Measurements from ENCODE around the gene FARS2. TPM values are rescaled to one million over a fixed set of nuclear protein-coding genes. Genes with fewer than 3 reads are reported as not detected.

Gene FARS2
- total and polyA plus RNA-seq, 2 donors (not counting 1 experiment from before 2014, with no cell fraction given): 11.0 to 18.5 TPM

GRCh38 chr6:5439749-5440148 lies 178.4 kb downstream of the FARS2 start:
- H3K27me3 ChIP-seq (ENCODE audit: control insufficient read depth, insufficient read depth, low read length): no peaks in the 10 kb centered on the region
- no peaks in the 10 kb centered on the region for H4K20me1 ChIP-seq (ENCODE audit: control insufficient read depth, extremely low read depth, insufficient read depth, low read length)
- H3K9me3 ChIP-seq (ENCODE audit: control insufficient read depth, insufficient read depth, low read depth, low read length): no peaks in the 10 kb centered on the region
- no peaks in the 10 kb centered on the region for H3K4me1 ChIP-seq (ENCODE audit: control insufficient read depth, extremely low read depth, insufficient read depth, low read length)
- no peaks in the 10 kb centered on the region for H3K79me2 ChIP-seq (ENCODE audit: control insufficient read depth, insufficient read depth, low read length)
- no peak overlapping the region for H3K9ac ChIP-seq (ENCODE audit: insufficient read depth, low read length)
- TF ChIP-seq, protein P1, sequence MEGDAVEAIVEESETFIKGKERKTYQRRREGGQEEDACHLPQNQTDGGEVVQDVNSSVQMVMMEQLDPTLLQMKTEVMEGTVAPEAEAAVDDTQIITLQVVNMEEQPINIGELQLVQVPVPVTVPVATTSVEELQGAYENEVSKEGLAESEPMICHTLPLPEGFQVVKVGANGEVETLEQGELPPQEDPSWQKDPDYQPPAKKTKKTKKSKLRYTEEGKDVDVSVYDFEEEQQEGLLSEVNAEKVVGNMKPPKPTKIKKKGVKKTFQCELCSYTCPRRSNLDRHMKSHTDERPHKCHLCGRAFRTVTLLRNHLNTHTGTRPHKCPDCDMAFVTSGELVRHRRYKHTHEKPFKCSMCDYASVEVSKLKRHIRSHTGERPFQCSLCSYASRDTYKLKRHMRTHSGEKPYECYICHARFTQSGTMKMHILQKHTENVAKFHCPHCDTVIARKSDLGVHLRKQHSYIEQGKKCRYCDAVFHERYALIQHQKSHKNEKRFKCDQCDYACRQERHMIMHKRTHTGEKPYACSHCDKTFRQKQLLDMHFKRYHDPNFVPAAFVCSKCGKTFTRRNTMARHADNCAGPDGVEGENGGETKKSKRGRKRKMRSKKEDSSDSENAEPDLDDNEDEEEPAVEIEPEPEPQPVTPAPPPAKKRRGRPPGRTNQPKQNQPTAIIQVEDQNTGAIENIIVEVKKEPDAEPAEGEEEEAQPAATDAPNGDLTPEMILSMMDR (conservative IDR thresholded peaks at IDR 0.05 in 1 of 2, IDR thresholded peaks at IDR 0.05 in 1 of 2; ENCODE audit: low read depth in 1 of 2, low read length in 2 of 2): no peak
- TF ChIP-seq EZH2 (IDR thresholded peaks at IDR 0.05; ENCODE audit: low read length, missing control alignments): no peak
- no peaks in the 10 kb centered on the region for H3K36me3 ChIP-seq (ENCODE audit: control insufficient read depth, insufficient read depth, low read length)
- H3K4me2 ChIP-seq (ENCODE audit: extremely low read depth, insufficient read depth, low read length): no peak overlapping the region
- peak in 1 of 2 donors; percentile 9 for DNase-seq (ENCODE audit: low read depth in 2 of 2)
- no peak overlapping the region for H3K4me3 ChIP-seq (replicated peaks in 1 of 4; ENCODE audit: control extremely low read depth in 1 of 4, insufficient read depth in 1 of 4, low read depth in 3 of 4, low read length in 4 of 4)
- no peak overlapping the region for H2AFZ ChIP-seq (ENCODE audit: low read length)
- no peak overlapping the region for H3K27ac ChIP-seq (ENCODE audit: insufficient read depth, low read length)

DNA sequence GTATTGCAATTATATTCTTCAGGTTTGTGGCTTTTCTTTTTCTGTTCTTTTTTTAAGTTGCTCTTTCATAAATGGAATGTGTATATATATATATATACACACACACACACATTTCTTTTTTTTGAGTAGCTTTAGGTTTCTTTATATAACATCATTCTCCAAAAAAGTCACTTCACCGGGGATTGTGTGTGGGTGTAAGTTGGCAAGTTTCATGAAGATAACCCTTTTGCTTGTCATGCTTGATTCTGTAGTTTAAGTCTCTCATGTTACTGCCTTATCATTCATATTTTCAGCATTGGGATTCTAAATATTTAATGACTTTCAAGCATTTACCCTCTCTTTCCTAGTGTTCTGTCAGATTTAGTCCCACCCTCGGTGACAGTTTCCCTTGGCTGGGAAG lies 181.0 kb downstream of the FARS2 start:
- Histone ChIP-seq H2AFZ (ENCODE audit: low read length) (no peak overlapping the region), H3K4me1 (ENCODE audit: control insufficient read depth, extremely low read depth, insufficient read depth, low read length) (no peaks in the 10 kb centered on the region), H3K79me2 (ENCODE audit: control insufficient read depth, insufficient read depth, low read length) (no peaks in the 10 kb centered on the region), H3K4me2 (ENCODE audit: extremely low read depth, insufficient read depth, low read length) (no peak overlapping the region), H3K36me3 (ENCODE audit: control insufficient read depth, insufficient read depth, low read length) (no peaks in the 10 kb centered on the region), H3K9ac (ENCODE audit: insufficient read depth, low read length) (no peak overlapping the region), H3K27ac (ENCODE audit: insufficient read depth, low read length) (no peak overlapping the region), H3K9me3 (ENCODE audit: control insufficient read depth, insufficient read depth, low read depth, low read length) (no peaks in the 10 kb centered on the region), H3K4me3 (replicated peaks in 1 of 4; ENCODE audit: control extremely low read depth in 1 of 4, insufficient read depth in 1 of 4, low read depth in 3 of 4, low read length in 4 of 4) (no peak overlapping the region), H4K20me1 (ENCODE audit: control insufficient read depth, extremely low read depth, insufficient read depth, low read length) (no peaks in the 10 kb centered on the region), H3K27me3 (ENCODE audit: control insufficient read depth, insufficient read depth, low read length) (no peaks in the 10 kb centered on the region)
- TF ChIP-seq, protein P1 (conservative IDR thresholded peaks at IDR 0.05 in 1 of 2, IDR thresholded peaks at IDR 0.05 in 1 of 2; ENCODE audit: low read depth in 1 of 2, low read length in 2 of 2): no peak
- no peak for TF ChIP-seq EZH2 (IDR thresholded peaks at IDR 0.05; ENCODE audit: low read length, missing control alignments)
- DNase-seq (ENCODE audit: low read depth in 2 of 2): no peak

DNA sequence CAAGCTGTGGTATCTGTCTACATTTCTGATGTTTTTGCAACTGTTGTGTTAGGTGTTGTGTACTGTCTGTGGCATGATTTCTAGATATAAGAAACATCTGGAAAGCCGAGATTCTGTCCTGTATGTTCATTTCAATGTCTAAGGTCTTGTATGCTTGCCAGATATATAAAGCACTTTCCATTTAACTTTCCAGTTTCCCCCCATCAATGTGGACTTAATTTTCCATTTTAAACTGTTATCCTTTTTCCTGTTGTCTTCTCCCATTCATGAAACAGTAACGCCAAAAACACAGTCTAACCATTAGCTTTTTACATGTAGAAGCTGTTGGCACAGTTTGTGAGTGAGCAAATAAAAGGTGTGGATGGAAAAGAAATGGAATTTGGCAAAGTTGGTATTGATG lies 181.6 kb downstream of the FARS2 start:
- TF ChIP-seq, protein P1 (conservative IDR thresholded peaks at IDR 0.05 in 1 of 2, IDR thresholded peaks at IDR 0.05 in 1 of 2; ENCODE audit: low read depth in 1 of 2, low read length in 2 of 2): no peak
- no peak for TF ChIP-seq EZH2 (IDR thresholded peaks at IDR 0.05; ENCODE audit: low read length, missing control alignments)
- H3K4me3 ChIP-seq (replicated peaks in 1 of 4; ENCODE audit: control extremely low read depth in 1 of 4, insufficient read depth in 1 of 4, low read depth in 3 of 4, low read length in 4 of 4): no peak overlapping the region
- no peak for DNase-seq (ENCODE audit: low read depth in 2 of 2)

More for the DNA sequence above, 181.6 kb downstream of the FARS2 start:
- Histone ChIP-seq H3K9me3 (ENCODE audit: control insufficient read depth, insufficient read depth, low read depth, low read length) (no peaks in the 10 kb centered on the region), H3K9ac (ENCODE audit: insufficient read depth, low read length) (no peak overlapping the region), H3K4me2 (ENCODE audit: extremely low read depth, insufficient read depth, low read length) (no peak overlapping the region), H2AFZ (ENCODE audit: low read length) (no peak overlapping the region), H3K4me1 (ENCODE audit: control insufficient read depth, extremely low read depth, insufficient read depth, low read length) (no peaks in the 10 kb centered on the region), H3K79me2 (ENCODE audit: control insufficient read depth, insufficient read depth, low read length) (no peaks in the 10 kb centered on the region), H3K36me3 (ENCODE audit: control insufficient read depth, insufficient read depth, low read length) (no peaks in the 10 kb centered on the region), H3K27me3 (ENCODE audit: control insufficient read depth, insufficient read depth, low read length) (no peaks in the 10 kb centered on the region), H4K20me1 (ENCODE audit: control insufficient read depth, extremely low read depth, insufficient read depth, low read length) (no peaks in the 10 kb centered on the region), H3K27ac (ENCODE audit: insufficient read depth, low read length) (no peak overlapping the region)

All from fibroblast of lung (primary cell).